ENCODE measurements around the gene ONECUT2.

Gene ONECUT2

DNA sequence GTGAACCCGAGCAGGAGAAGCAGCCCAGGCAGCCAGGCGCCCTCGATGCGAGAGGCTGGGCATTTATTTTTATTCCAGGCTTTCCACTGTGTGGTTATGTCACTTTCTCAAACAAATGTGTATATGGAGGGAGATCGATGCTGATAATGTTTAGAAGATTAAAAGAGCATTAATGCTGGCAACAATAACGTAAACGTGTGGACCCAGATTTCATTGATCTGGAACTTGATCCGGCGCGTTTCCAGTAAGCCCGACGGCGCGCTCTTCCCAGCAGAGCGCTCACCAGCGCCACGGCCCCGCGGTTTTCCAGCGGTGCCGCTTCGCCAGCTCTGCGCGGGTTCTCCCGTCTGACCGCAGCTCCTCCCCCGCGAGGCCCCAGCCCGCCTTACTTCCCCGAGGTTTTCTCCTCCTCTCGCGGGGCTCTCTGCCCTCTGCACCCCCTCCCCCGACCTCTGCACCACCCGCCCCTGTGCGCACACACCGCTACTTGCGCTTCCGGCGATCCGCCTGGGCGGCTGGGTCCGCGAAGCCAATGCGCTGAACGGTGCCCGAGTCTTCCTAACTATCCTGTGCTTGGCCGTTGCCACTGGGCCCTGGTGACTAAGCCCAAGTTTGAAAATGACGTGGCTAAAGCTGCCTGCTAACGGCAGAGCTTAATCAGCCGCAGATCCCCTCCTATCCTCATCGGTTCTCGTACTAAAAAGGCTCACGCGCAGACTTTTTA is 6.1 kb downstream of the ONECUT2 start:
- intact Hi-C loops (cut with DNase I), result no loop called here
- DNase-seq, result no peak

DNA sequence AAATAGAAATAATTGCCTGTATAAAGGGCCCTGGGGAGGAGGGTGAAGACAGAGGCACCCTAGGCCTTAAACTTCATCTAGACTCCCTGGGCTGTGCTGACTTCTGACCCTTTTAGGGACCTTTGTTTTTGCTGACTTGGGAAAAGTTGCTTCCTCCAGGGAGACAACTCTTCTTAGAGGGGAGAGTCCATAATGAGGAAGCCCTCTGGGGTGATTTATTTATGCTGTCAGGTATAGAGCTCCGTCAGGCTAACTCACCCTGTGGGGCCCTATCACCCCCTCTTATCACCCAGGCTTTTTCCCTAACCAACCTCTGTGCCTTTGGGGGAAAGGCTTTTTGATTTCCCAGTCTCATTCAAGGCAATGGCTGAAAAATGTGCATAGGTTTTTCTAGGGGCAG is 8.1 kb downstream of the ONECUT2 start:
- DNase-seq, result no peak
- intact Hi-C loops (cut with DNase I), result no loop called here

DNA sequence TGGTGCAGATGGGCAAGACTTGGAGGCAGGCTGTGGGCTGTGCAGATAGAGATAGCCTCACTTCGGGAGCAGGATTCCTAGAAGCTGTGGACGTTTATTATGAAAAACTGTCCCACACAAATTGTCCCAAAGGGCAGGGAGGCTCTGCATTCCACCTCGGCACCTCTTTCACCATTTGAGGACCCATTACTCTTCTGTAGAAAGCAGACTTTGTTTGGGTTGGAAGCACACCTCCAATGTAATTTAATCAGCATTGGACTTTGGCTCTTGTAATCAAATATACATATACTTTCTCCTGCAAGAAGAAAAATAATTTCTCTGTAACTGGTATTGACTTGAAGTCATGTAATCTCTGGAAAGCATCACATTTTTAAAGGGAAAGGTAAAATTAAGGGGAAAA is 8.5 kb downstream of the ONECUT2 start:
- intact Hi-C loops (cut with DNase I), result no loop called here

DNA sequence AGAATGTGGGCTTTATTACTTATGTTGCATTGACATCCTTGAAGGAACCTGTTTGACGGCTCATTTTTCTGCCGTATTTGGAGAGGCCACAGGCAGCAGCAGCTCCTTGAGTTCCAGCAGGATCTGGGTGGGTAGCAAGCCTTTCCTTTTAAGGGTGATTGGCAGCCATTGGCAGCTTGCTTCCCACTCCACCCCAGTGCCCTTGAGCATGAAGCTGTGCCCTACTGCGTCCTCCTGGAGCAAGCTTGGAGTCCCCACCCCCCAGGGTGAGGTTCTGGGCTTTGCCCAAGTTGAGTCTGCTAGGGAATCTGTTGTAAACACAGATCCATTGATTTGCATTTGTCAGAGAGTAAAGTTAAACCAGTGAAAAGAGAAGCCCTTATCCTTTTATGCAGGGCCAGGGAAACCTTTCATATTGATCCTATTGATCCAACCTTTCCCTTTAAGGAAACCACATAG is 9.2 kb downstream of the ONECUT2 start:
- intact Hi-C loops (cut with DNase I), result no loop called here
- no peak for DNase-seq

More for the DNA sequence above, 8.5 kb downstream of the ONECUT2 start:
- no peak for DNase-seq

DNA sequence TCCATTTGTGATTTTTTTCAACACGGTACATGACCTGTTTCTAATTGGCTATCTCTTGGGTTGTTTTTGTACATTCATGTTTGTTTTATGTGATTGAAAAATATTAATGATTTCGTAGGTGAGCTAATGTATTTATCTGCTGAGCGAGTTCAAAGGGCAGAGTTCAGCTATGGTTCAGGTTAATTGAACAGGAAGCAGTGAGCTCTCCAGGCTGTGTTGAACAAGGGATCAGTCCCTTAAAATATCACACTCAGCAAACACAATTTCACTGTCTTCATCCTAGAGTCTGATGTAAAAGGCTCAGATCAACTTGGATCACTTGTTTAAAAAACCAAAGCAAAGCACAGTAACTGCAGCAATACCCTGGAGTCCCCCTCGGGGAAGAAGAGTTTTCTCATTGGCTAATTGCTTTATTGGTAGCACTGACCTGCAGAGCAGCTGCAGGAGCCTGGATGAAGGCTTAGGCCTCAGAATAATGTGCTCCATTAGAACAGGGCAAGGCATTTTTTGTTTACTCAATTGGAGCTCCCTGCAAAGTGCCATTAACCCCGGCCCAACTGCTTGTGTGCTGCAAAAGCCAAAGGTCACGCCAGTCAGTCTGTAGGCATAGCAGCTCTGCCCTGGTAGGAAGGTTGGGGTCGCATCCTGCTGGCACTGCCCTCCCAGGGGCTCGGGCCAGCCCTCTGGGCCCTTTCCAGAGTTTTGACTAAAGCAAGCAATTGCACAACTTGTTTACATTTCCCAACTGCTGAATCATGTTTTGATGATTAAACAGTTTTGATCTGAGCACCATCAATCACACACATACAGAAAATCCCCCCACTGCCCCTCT is 10.5 kb downstream of the ONECUT2 start:
- intact Hi-C loops (cut with DNase I), result no loop called here
- DNase-seq, result no peak

DNA sequence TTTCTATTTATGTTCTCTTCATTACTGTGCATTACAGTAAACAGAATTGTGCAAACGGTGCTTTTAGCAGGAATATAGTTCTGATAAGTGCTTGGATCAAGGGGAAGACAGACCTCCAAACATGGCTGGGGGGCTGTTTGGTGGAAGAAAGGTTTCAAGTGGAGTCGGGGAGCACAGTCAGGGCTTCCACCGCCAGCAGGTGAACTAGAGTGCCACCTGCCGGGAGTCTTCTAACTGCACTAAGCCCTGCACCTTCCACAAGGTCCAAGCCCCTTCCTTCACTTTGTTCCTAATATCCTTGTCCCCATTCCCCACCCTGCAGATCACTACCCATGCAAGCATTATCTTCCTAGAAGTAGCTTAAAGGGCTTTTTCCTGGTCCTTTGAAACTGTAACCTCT is 11.1 kb downstream of the ONECUT2 start:
- DNase-seq, result peak in 2 of 10 donors; percentile 29 to 90
- intact Hi-C loops (cut with DNase I), result no loop called here

DNA sequence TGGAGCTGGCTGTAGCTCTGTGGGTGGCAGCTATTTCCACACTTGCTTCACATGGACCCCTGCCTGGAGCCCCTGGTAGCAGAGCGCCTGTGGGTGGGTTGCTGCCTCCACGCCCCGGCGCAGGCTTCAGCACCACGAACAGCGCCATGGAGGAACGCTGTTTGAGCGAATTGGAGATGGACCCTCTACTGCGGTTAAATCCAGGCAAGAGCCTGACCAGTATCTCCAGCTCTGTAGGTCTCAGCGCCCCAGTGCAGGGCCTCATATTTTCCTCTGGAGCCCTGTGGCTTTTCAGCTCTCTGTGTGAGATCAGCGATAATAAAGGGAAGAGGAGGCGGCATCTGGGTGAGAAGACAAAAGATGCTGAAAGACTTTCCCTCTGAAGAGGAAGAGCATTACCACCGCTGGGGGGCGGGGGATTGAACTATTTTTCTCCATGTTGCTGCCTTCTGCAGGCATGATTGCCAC is 12.0 kb downstream of the ONECUT2 start:
- intact Hi-C loops (cut with DNase I), result no loop called here
- peak in 4 of 10 donors; percentile 29 to 88 (median 82) for DNase-seq

DNA sequence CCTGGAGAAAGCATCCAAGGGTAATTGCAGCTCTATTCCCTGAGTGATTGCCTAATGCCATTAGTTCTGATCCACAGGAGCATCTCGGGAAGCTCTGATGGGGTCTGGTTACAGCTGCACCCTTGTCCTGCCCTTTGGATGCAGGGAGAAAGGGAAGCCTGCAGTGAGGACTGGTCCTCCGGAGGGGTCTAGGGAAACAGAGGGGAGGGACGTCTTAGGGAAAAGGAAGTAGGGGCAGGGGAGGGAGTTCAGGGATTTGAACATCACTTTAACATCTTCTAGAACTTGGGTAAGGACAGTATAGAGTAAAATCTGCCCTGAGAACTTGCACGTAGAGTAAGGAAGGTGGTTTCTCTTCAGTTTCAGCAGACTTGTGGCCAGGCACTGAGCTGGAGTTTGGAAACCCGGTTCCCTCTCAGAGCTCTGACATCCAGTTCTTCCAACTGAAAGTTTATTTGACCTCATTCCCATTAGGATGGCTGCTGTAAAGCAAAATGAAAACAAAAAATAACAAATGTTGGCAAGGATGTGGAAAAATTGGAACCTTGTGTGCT is 20.5 kb downstream of the ONECUT2 start:
- intact Hi-C loops (cut with DNase I), result no loop called here
- DNase-seq, result no peak

DNA sequence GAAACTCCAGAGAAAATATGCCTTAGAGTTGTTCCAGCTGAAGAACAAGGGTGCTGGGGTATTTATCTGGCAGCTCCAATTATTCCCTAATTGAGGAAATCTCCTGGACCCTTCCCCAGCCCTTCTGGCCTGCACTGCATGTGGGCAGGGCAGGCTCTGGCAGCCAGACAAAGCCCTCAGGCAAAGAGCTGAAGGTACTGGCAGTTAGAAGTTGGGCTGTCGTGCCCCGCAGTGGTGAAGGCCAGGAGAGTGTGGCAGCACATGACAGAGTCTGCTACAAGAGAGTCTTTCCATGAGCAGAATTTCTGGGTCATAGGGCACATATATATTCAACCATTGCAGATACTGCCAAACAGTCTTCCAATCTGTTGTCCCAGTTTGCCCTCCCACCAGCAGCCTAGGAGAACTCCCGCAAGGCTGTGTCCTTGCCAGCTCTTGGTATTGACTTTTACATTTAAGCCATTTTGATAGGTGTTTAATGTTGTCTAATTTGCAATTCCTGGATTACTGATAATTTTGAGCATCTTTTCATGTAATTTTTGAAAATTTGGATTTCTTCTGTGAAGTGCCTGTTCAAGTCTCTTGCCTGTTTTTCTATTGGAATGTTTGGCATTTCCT is 26.6 kb downstream of the ONECUT2 start:
- intact Hi-C loops (cut with DNase I), result no loop called here

DNA sequence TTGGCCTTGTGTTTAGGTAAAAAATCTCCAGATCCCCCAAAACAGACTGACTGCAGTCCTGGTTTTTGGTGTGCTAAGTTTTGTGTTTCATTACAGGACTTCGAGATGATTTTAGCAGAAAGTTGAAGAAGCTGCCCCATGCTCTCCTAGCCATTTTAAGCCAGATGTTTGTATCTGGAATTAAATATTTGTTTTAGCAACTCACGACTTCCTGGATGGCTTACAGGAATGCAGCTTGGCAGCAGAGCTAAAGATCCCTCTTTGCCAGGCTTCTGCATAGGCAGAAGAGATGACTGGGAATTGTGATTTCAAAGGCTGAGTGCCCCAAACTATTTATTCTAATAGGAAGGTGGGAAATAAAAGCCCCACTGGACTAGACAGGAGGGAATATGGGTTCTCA is 31.1 kb downstream of the ONECUT2 start:
- intact Hi-C loops (cut with DNase I), result no loop called here
- no peak for DNase-seq

More for the DNA sequence above, 26.6 kb downstream of the ONECUT2 start:
- DNase-seq, result no peak

DNA sequence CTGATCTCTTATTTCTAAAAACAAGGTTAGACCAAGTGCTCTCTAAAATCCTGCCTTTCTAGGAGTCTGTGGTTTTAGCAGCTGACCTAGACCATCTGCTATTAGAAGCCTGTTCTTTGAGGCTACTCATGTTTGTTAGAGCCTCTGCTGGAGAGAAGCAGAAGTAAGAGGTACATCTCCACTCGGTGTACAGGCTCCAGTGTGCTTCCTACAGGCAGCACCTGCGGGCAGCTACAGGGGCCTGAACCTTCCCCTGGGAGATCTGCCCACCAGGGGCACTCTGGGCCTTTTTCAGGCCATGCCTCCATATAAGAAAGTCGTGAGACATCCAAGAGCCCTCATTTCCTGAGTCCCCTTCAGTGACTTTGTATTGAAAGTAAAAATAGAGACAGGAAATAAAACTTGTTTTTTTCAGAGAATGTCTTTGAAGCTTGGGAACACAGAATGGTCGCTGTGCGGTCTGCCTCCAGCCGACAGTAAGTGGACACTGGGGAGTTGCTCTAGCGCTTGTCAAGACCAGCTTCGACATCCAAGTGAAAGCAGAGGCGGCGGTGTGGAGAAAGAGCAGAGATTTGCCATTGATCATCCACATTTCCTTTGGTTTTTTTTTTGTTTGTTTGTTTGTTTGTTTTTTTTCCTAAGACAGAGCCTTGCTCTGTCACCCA is 31.7 kb downstream of the ONECUT2 start:
- intact Hi-C loops (cut with DNase I), result no loop called here
- DNase-seq, result no peak

DNA sequence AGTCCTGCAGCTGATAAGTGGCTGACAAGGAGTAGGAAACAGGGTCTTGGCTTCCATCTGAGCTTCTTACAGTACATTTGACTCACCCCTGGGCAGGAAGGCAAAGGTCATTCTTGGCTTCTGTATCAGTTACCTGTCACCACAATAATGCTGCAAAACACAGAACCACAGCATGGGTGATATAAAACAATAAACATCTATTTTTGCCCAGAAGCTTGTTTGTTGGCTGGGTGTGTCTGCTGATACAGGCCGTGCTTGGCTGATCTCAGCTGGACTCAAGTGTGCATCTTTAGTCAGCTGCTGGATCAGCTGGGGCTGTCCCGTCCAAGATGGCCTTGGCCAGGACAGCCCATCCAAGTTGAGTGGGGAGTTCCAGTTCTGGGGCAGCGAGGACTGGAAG is 34.7 kb downstream of the ONECUT2 start:
- no peak for DNase-seq
- intact Hi-C loops (cut with DNase I), result no loop called here

DNA sequence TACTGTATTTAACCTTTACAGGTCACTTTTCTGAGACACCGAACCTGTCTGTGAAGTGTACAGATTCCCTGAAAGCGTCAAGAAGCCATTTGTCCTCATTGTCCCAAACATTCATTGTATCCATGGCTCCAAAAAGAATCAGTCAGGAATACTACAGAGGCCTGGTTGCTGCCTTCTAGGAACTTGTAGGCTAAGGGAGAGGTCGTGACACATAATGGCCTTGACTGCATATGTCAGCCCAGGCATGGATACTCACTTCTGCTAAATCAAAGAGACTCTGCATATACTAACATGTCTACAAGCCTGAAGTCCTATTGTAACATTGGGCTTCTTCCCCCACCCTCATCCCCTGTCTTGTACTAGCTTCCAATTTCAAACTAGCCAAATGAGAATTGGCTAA is 40.2 kb downstream of the ONECUT2 start:
- no peak for DNase-seq
- intact Hi-C loops (cut with DNase I), result no loop called here

DNA sequence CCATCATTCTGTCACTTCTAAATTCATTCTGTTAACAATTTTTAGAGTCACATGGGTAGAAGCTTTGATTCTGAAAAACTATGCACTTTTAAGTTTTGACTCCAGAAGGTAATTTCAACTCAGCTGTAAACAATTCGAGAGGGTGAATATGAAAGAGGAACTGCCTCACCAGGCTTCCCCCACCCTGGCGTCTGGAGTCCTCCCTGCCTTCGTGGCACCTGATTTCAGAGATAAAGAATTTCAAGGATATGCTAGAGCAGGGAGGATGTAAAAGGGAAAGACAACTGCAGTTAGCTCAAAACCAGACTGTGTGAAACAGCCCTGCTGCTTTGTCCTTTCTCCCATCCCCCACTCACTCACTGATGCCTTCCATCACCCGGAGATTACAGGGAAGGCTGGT is 40.7 kb downstream of the ONECUT2 start:
- intact Hi-C loops (cut with DNase I), result no loop called here
- DNase-seq, result no peak

DNA sequence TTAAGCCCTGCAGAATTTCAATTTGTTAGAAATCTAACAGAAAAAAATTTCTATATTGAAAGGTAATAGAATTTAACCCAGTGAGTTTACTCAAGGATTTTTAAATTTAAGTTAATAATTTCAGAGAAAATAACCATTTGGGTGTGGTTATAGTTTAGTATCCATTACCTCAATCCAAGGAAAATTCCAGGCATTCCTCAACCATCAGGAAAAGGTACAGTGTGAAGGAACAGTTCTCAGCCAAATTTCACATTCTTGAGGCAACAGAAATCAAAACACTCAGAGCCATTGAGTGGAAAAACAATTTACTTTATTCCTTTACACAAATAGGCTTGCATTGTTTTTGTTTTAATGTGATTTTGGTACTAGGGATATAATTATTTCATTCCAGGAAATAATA is 45.6 kb downstream of the ONECUT2 start:
- DNase-seq, result no peak
- intact Hi-C loops (cut with DNase I), result no loop called here

DNA sequence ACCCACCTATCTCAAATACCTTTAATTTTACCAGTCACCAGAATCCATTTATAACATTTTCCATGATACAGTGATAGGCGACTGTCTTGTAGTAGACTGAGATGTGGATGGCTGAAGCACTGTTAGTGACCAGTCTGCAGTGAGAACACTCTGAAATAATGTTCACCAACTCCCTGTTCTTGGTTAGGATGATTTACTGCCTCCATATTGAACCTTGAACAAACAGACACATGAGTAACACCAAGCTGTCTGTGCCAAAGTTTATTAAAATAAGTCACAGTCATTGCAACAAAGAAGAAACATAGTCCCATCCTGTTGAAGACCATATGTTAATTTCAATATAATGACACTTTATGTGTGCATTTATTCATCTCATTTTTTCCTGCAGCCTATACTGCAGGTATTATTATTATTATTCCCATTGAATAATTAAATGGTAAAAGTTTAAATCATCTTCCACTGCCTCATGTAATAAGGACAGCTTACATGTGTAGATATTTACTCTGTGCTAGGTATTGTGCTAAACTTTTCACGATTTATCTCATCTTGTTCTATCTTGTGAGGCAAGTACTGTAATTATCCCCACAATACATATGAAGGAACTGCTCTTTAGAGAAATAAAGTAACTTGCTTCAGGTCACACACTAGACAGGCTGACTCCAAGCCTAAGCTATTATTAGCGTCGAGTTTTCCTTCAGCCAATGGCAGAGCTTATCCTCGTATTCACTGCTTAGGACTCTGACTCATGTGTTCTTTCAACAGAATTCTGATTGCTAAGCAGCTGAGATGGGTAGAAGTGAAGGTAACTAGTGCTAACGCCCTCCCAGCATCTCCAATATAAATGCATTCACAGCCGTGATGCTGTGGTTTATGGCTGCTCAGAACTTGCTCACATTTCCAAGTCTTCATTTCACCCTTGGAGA is 62.5 kb downstream of the ONECUT2 start:
- intact Hi-C loops (cut with DNase I), result no loop called here
- DNase-seq, result no peak

DNA sequence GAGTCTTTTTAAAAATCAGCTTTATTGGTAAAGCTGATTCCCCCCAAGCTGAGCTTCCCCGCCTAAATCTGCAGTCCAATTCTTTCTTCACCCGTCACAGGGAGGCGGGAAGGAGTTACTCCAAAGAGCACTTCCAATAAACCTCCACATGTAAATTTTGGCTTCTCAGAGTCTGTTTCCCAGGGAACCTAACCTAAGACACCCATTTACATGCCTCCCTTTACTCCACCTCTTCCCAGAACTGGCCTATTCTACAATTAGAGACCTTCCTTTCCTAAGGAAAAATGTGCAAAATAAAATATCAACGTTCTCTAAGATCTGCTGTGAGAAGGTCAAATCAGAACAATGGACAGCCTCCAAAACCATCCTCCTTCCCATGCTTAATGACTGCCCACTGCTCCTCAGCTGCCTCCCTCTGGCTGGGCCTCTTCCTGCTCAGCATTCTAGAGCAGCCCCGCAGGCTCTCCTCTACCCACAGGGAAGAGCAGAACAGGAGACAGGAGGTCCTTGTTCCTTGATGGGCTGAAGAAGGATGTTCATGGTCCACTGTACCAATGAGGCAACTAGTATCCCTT is 63.6 kb downstream of the ONECUT2 start:
- intact Hi-C loops (cut with DNase I), result no loop called here
- no peak for DNase-seq

DNA sequence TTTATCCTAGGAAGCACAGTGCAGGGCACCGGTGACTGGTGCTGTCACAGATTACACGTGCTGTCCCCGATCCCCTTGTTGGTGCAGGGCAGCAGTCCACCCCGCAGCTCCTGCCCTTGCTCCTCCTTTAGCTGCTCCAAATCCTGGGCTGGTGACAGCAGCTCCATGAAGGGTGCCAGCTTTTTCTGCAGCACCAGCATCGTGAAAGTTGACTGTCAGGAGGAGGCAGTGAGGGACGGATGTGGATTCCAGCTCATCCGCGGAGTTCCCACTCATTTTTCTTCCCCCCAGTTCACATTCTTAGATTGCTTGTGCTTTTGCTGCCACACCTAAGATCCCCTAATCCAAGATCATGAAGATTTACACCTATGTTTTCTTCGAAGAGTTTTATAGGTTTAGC is 67.5 kb downstream of the ONECUT2 start:
- no peak for DNase-seq
- intact Hi-C loops (cut with DNase I), result no loop called here

DNA sequence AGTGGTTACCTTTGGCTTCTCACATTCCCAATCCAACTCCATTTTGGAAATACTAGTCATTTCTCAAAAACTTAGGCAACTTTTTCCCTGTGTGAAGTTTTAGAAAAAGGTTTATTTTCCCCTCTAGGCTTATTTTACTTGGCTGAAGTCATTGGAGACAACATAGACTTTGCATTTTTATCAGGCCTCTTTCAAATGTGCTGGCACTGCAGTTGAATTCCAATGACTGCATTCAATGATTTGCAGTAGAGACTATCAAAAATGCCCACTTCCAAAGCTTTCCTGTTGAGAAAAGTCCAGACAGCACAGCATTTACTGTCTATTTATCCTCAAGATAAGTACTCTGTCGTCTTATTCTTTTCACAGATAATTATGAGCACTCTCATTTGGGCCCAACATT is 70.1 kb downstream of the ONECUT2 start:
- intact Hi-C loops (cut with DNase I), result no loop called here
- no peak for DNase-seq
